HG02763 (cell line): ENCODE data around the gene TCHH.
"Not testable (repeated sequence)": the region's sequence is repeated elsewhere in the genome, so short reads cannot be mapped to it uniquely, and the experiment has no call there.

Experiments
- ATAC-seq: cut with Tn5 transposase; IDR thresholded peaks from one replicate; pipeline ENCODE4 v1.9.1; 2021; ENCODE audit warnings: mild to moderate bottlenecking, moderate library complexity; ENCODE audit not compliant: unreplicated experiment

Gene TCHH

GRCh38 chr1:152112885-152113432 is 2.3 kb downstream of the TCHH start:
- no peak for ATAC-seq

GRCh38 chr1:152112101-152112884 is 3.0 kb downstream of the TCHH start:
- ATAC-seq = no peak

DNA sequence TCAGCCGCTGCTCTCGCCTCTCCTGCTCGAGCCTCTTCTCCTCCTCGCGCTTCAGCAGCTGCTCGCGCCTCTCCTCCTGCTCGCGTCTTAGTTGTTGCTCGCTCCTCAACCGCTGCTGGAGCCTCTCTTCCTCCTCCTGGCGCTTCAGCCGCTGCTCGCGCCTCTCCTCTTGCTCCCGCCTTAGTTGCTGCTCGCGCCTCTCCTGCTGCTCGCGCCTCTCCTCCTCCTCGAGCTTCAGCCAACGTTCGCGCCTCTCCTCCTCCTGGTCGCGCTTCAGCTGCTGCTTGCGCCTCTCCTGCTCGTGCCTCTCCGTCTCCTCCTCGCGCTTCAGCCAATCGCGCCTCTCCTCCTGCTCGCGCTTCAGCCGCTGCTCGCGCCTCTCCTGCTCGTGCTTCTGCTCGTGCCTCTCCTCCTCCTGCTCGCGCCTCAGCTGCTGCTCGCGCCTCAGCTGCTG is 3.7 kb downstream of the TCHH start:
- no peak for ATAC-seq

GRCh38 chr1:152110860-152111514 is 4.3 kb downstream of the TCHH start:
- no peak for ATAC-seq

GRCh38 chr1:152110365-152110859 is 4.8 kb downstream of the TCHH start:
- ATAC-seq = no peak

DNA sequence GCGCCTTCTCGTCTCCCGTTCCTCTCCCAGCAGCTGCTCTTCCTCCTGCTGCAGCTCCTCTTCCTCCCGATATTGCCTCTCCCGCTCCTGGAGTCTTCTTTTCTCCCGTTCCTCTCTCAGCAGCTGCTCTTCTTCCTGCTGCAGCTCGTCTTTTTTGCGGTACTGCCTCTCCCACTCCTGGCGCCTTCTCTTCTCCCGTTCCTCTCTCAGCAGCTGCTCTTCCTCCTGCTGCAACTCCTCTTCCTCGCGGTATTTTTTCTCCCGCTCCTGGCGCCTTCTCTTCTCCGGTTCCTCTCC is 5.3 kb downstream of the TCHH start:
- ATAC-seq = no peak

GRCh38 chr1:152109231-152109997 is 5.8 kb downstream of the TCHH start:
- ATAC-seq = no peak

GRCh38 chr1:152108882-152109222 is 6.4 kb downstream of the TCHH start:
- no peak for ATAC-seq

DNA sequence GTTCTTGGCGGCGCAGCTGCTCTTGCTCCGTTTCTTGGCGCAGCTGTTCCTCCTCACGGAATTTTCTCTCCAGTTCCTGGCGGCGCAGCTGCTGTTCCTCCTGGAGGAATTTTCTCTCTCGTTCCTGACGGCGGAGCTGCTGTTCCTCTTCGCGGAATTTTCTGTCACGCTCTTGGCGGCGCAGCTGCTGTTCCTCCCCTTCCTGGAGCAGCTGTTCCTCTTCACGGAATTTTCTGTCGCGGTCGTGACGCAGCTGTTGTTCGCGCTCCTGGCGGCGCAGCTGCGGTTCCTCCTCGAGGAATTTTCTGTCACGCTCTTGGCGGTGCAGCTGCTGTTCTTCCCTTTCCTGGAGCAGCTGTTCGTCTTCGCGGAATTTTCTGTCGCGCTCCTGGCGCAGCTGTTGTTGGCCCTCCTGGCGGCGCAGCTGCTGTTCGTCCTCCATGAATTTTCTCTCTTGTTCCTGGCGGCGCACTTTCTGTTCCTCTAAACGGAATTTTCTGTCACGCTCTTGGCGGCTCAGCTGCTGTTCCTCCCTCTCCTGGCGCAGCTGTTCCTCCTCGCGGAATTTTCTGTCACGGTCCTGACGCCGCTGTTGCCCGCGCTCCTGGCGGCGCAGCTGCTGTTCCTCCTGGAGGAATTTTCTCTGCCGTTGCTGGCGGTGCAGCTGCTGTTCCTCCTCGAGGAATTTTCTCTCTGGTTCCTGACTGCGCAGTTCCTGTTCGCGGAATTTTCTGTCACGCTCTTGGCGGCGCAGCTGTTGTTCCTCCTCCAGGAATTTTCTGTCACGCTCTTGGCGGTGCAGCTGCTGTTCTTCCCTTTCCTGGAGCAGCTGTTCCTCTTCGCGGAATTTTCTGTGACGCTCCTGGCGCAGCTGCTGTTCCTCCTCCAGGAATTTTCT is 7.0 kb downstream of the TCHH start:
- ATAC-seq = no peak

DNA sequence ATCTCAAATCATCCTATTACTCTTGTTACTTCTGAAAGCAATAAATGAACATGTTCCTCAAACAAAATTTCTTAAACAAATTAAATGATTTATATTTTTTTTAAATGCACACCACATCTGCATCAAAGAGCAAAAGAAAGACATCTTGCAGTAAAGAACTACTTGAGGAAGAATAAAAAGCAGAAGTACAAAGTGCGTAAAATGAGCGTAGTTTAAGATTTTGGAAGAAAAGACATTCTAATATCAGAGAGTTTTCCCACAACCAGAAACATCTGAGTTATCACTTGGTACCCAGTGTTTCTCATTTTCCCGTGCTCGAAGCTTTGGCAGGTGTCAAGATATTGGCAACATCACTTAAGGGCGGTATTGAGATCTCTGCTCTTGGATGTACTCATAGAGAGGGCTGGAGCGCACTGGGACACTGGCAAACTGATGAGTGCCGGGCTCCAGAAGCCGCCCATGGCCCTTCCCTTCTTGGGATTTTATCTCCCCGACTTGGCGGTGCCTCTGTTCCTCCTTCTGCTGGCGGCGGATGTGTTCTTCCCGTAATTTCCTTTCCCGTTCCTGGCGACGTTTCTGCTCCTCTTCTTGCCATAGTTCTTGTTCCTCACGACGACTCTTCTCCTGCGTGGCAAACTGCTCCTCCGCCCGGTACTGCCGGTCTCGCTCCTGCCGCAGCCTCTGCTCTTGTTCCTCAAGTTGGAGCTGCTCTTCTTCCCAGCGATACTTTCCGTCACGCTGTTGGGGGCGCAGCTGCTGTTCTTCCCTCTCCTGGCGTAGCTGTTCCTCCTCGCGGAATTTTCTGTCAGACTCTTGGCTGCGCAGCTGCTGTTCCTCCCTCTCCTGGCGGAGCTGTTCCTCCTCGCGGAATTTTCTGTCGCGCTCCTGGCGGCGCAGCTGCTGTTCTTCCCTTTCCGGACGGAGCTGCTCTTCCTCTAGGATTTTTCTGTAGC is 7.9 kb downstream of the TCHH start:
- no peak for ATAC-seq

DNA sequence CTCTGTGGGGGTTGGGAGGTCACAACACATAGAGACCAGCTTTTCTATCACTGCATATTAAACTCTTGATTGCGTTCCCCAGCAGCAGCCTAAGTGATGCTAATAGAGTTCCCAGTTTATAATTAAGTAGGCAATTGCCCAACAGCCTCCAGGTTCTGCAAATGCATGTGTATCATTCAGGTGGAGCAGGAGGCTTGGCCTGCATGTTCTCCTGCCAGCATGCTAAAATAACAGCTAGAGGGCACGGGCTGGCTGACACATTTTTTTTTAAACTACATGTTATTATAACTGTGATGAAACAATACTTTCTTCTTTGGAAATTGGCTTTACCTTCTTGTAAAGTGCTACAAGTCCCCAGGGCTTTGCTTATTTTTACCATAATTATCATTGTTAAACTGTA is 10.4 kb downstream of the TCHH start:
- no peak for ATAC-seq

GRCh38 chr1:152096931-152097330 is 18.3 kb downstream of the TCHH start:
- ATAC-seq = no peak

DNA sequence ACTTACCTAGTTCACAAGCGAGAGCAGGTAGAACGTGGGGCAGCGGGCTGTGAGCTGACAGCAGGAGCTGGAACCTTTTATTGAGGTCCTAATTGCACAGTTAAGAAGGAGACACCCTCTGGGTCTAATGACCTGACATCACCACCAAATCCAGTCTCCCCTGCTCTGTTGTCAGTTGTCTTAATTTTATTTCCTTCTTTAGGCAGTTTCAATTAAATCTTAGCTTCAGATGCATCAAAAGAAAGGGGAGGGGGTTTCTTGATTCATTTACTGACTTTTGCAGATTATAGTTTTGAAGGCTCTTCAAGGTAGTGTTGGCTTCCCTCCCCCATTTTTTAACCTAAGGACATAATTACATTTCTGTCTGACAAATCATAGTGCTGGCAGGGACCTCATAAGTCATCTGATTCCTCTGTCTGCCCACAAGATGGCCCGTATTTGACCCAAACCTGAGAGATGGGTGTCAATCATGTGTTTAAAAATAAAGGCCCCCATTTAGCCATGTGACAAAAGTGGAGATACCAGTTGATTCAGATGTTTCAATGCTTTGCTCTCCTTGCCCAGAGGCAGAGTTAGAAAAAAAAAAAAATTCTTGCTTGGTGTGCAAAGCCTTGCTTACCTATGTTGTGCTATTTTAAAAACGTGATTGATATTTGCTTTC is 26.1 kb downstream of the TCHH start, which contains the start of gene TCHHL1:
TSS of gene TCHHL1 (minus strand) at position 51 of the 661 bp plus-strand sequence. CDS start 921 bp downstream, outside the sequence.
- no peak for ATAC-seq

DNA sequence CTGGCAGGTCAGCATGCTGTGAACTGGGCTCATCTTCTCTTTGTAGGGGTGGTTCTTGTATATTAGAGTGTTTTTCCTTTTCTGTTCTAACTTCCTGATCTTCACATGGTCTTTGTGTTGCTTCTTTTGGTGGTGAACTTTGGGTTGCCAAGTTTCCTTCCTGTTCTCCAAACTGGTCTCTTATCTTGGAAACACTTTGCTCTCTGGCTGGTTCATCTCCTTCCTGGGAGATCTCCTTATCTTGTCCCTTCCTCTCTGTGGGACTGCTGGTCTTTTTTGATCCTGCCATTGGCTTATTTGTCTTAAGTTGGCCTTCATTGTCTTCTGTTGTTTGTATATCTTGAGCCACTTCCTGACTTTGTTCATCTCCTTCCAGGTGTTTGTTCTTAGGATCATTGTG is 28.5 kb downstream of the TCHH start:
- ATAC-seq = no peak

- ATAC-seq = no peak
Observed at GRCh38 chr1:152084853-152085252, 30.4 kb downstream of the TCHH start.

GRCh38 chr1:152081026-152081425 is 34.2 kb downstream of the TCHH start:
- ATAC-seq = not testable (repeated sequence)

DNA sequence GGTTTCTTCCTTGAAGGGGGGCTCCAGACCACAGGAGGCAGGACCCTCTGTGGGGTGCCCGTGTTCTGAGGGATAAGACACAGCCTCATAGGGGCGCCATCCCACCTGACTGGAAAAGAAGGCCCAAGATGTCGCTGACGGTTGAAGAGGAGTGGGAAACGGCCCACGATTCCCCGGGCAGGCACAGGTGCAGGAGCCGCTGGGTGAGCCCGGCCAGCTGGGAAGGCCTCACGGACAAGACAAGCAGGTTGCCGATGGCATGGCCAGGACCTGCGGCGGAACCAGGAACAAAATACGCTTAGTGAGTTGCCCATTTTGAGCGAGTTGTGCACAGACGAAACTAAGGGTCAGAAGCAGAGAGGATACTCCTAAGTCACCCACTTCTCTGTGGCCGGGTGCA is 34.8 kb downstream of the TCHH start:
- ATAC-seq = not testable (repeated sequence)

DNA sequence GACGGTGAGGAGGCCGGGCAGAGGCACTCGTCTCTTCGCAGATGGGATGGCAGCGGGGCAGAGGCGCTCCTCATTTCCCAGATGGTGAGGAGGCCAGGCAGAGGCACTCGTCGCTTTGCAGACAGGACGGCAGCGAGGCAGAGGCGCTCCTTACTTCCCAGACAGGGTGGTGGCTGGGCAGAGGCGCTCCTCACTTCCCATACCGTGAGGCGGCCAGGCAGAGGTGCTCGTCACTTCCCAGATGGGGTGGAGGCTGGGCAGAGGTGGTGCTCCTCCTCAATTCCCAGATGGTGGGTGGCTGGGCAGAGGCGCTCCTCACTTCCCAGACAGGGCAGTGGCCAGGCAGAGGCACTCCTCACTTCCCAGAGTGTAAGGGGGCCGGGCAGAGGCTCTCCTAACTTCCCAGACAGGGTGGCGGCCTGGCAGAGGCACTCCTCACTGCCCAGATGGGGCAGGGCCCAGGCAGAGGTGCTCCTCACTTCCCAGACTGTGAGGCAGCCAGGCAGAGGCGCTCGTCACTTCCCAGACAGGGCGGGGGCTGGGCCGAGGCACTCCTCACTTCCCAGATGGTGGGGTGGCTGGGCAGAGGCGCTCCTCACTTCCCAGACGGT is 36.3 kb downstream of the TCHH start:
- ATAC-seq = no peak
